HUES64 (cell line): ENCODE measurements around the gene HSD17B3. TPM values are rescaled to one million over a fixed set of nuclear protein-coding genes. Genes with fewer than 3 reads are reported as not detected.

Source experiments
- H3K27ac ChIP-seq: 2 replicates; pipeline ENCODE4 v1.7.0; 2013; ENCODE audit warnings: low read depth, low read length, inconsistent platforms
- H3K27me3 ChIP-seq: 2 replicates; pipeline ENCODE4 v1.6.1; 2013; ENCODE audit warnings: mild to moderate bottlenecking, low read length; ENCODE audit not compliant: insufficient read depth
- H3K36me3 ChIP-seq: 2 replicates; pipeline ENCODE4 v1.6.1; 2013; ENCODE audit warnings: mild to moderate bottlenecking, low read length; ENCODE audit not compliant: insufficient read depth
- H3K4me1 ChIP-seq: 2 replicates; pipeline ENCODE4 v1.6.1; 2013; ENCODE audit warnings: mild to moderate bottlenecking, low read length, moderate library complexity; ENCODE audit not compliant: insufficient read depth
- H3K4me3 ChIP-seq: 2 replicates; pipeline ENCODE4 v1.5.1; 2013; ENCODE audit warnings: mild to moderate bottlenecking, low read length, moderate library complexity
- H3K9ac ChIP-seq: 2 replicates; pipeline ENCODE4 v1.6.1; 2013; ENCODE audit warnings: mild to moderate bottlenecking, low read depth, low read length
- H3K9me3 ChIP-seq: 2 replicates; pipeline ENCODE4 v1.6.1; 2013; ENCODE audit warnings: low read depth, low read length; ENCODE audit not compliant: insufficient read depth
- WGBS: fragments of 150-250, 120-280 bp; methylation state at CpG from one replicate; pipeline ENCODE4 v1.1.7; 2013; ENCODE audit warnings: missing lambda C conversion rate; 5-methylcytosine and 5-hydroxymethylcytosine counted together
- polyA plus RNA-seq, 2 experiments: library from polyadenylated mRNA; stranded (reverse); fragments of 50-300 nt; gene quantifications; one replicate each; pipeline ENCODE4 v1.2.3, GENCODE V29; 2013

The HSD17B3 gene
- polyA plus RNA-seq (2013, experiment 1 of 2), result not detected
- polyA plus RNA-seq (2013, experiment 2 of 2), result not detected

- H3K4me1 ChIP-seq, result peaks cover 6% of the 10 kb centered on the region; the same call in 1 of the 2 replicates
- 83% methylated on average over 6 of the region's 6 CpGs for WGBS
- no peak within 1 kb of the TSS for H3K27ac ChIP-seq
These were observed at the start of gene HSD17B3 for GRCh38 chr9:96302021-96302420. TSS of gene HSD17B3 (minus strand) at chr9:96302176. CDS start at chr9:96302104, 72 bp downstream.

GRCh38 chr9:96350866-96351265 is 48.9 kb upstream of the HSD17B3 start:
- H3K36me3 ChIP-seq, result 0 out of 2 replicates have a peak, but pooled peaks cover 7% of the 10 kb centered on the region
- no peak overlapping the region for H3K27ac ChIP-seq
- H3K27me3 ChIP-seq, result no peaks in the 10 kb centered on the region
- H3K4me3 ChIP-seq, result no peak overlapping the region
- WGBS, result 80% methylated on average over 1 of the region's 1 CpG
- H3K4me1 ChIP-seq, result peaks cover 7% of the 10 kb centered on the region
- H3K9me3 ChIP-seq, result no peaks in the 10 kb centered on the region
- H3K9ac ChIP-seq, result no peak overlapping the region

More at GRCh38 chr9:96302021-96302420, at the start of gene HSD17B3:
- H3K9me3 ChIP-seq, result no peaks in the 10 kb centered on the region
- no peaks in the 10 kb centered on the region for H3K36me3 ChIP-seq
- no peak within 1 kb of the TSS for H3K4me3 ChIP-seq
- H3K9ac ChIP-seq, result no peak within 1 kb of the TSS
- no peaks in the 10 kb centered on the region for H3K27me3 ChIP-seq

- Histone ChIP-seq H3K27ac (no peak overlapping the region), H3K4me3 (no peak overlapping the region), H3K36me3 (0 out of 2 replicates have a peak, but pooled peaks cover 7% of the 10 kb centered on the region), H3K27me3 (no peaks in the 10 kb centered on the region), H3K9me3 (no peaks in the 10 kb centered on the region), H3K9ac (no peak overlapping the region), H3K4me1 (peaks cover 32% of the 10 kb centered on the region)
- WGBS, result 92% methylated on average over 5 of the region's 5 CpGs
These were observed 46.3 kb upstream of the HSD17B3 start for GRCh38 chr9:96348261-96348660.

- no peak overlapping the region for H3K4me3 ChIP-seq
- peaks cover 39% of the 10 kb centered on the region for H3K4me1 ChIP-seq
- 87% methylated on average over 9 of the region's 9 CpGs for WGBS
- no peak overlapping the region for H3K9ac ChIP-seq
- no peaks in the 10 kb centered on the region for H3K9me3 ChIP-seq
- 0 out of 2 replicates have a peak, but pooled peaks cover 7% of the 10 kb centered on the region for H3K36me3 ChIP-seq
- H3K27me3 ChIP-seq, result no peaks in the 10 kb centered on the region
- 0 out of 2 replicates have a peak overlapping the region, but pooled peaks have one; percentile 24 for H3K27ac ChIP-seq
These were observed 43.6 kb upstream of the HSD17B3 start for GRCh38 chr9:96345551-96345950.

GRCh38 chr9:96344458-96345180 is 42.6 kb upstream of the HSD17B3 start:
- H3K36me3 ChIP-seq, result 0 out of 2 replicates have a peak, but pooled peaks cover 7% of the 10 kb centered on the region

GRCh38 chr9:96343515-96344360 is 41.8 kb upstream of the HSD17B3 start:
- peaks cover 45% of the 10 kb centered on the region for H3K4me1 ChIP-seq
- peak overlapping the region; percentile 63 for H3K9ac ChIP-seq
- no peak overlapping the region for H3K4me3 ChIP-seq
- 0 out of 2 replicates have a peak, but pooled peaks cover 7% of the 10 kb centered on the region for H3K36me3 ChIP-seq
- H3K9me3 ChIP-seq, result no peaks in the 10 kb centered on the region
- H3K27ac ChIP-seq, result peak overlapping the region; percentile 89
- no peaks in the 10 kb centered on the region for H3K27me3 ChIP-seq
- 65% methylated on average over 4 of the region's 5 CpGs for WGBS

More at GRCh38 chr9:96344458-96345180, 42.6 kb upstream of the HSD17B3 start:
- no CpG with 5 or more reads among the region's 6 CpGs for WGBS
- no peak overlapping the region; the same call in 1 of the 2 replicates for H3K4me3 ChIP-seq
- peak overlapping the region; percentile 89 for H3K27ac ChIP-seq
- H3K9ac ChIP-seq, result peak overlapping the region; percentile 63
- H3K4me1 ChIP-seq, result peaks cover 45% of the 10 kb centered on the region
- H3K9me3 ChIP-seq, result no peaks in the 10 kb centered on the region
- H3K27me3 ChIP-seq, result no peaks in the 10 kb centered on the region

- H3K4me1 ChIP-seq, result peaks cover 45% of the 10 kb centered on the region
- no peak overlapping the region for H3K4me3 ChIP-seq
- H3K27ac ChIP-seq, result peak overlapping the region; percentile 89; the same call in 1 of the 2 replicates
- no peaks in the 10 kb centered on the region for H3K9me3 ChIP-seq
- H3K9ac ChIP-seq, result no peak overlapping the region; the same call in 1 of the 2 replicates
- H3K36me3 ChIP-seq, result no peaks in the 10 kb centered on the region
- H3K27me3 ChIP-seq, result no peaks in the 10 kb centered on the region
- 92% methylated on average over 20 of the region's 20 CpGs for WGBS
These were observed 40.7 kb upstream of the HSD17B3 start for GRCh38 chr9:96342571-96343245.

- WGBS, result 98% methylated on average over 3 of the region's 3 CpGs
- no peak overlapping the region for H3K4me3 ChIP-seq
- no peaks in the 10 kb centered on the region for H3K9me3 ChIP-seq
- peaks cover 37% of the 10 kb centered on the region for H3K4me1 ChIP-seq
- H3K9ac ChIP-seq, result no peak overlapping the region
- H3K27ac ChIP-seq, result no peak overlapping the region
- no peaks in the 10 kb centered on the region for H3K36me3 ChIP-seq
- no peaks in the 10 kb centered on the region for H3K27me3 ChIP-seq
These were observed 38.7 kb upstream of the HSD17B3 start for GRCh38 chr9:96340707-96341106.

GRCh38 chr9:96338299-96338698 is 36.3 kb upstream of the HSD17B3 start:
- H3K27me3 ChIP-seq, result no peaks in the 10 kb centered on the region
- no peaks in the 10 kb centered on the region for H3K9me3 ChIP-seq
- WGBS, result 100% methylated on average over 2 of the region's 3 CpGs
- H3K36me3 ChIP-seq, result no peaks in the 10 kb centered on the region
- no peak overlapping the region for H3K9ac ChIP-seq
- H3K4me1 ChIP-seq, result peaks cover 14% of the 10 kb centered on the region
- no peak overlapping the region for H3K4me3 ChIP-seq
- no peak overlapping the region for H3K27ac ChIP-seq

GRCh38 chr9:96333958-96334357 is 32.0 kb upstream of the HSD17B3 start:
- Histone ChIP-seq H3K4me1 (peaks cover 9% of the 10 kb centered on the region; the same call in 1 of the 2 replicates), H3K27ac (no peak overlapping the region), H3K9ac (no peak overlapping the region), H3K9me3 (no peaks in the 10 kb centered on the region), H3K36me3 (no peaks in the 10 kb centered on the region), H3K4me3 (no peak overlapping the region), H3K27me3 (no peaks in the 10 kb centered on the region)
- 82% methylated on average over 1 of the region's 1 CpG for WGBS
